Breast epithelium (tissue), 4 donors: ENCODE results near the gene UNC5CL. TPM values are rescaled to one million over a fixed set of nuclear protein-coding genes. Genes with fewer than 3 reads are reported as not detected.

ENCODE experiments used
- DNase-seq, 2 donors: peaks; one replicate each; pipeline ENCODE4 v3.0.0-alpha.2; 2019; ENCODE audit warnings: low spot score in 2 of 2
- H3K27ac ChIP-seq, 2 donors: fragments of 200-600 bp; sonication (generic) in 1 of 2; one replicate each; pipeline ENCODE4 v1.5.1; 2016 to 2019; ENCODE audit warnings: mild to moderate bottlenecking in 1 of 2
- H3K27me3 ChIP-seq, 2 donors: fragments of 200-600 bp; sonication (generic) in 1 of 2; one replicate each; pipeline versions ENCODE4 v1.5.1 to v1.6.0; 2017 to 2019; ENCODE audit warnings: control low read depth in 1 of 2, mild to moderate bottlenecking in 1 of 2
- H3K36me3 ChIP-seq: fragments of 200-600 bp; one replicate; pipeline ENCODE4 v1.5.1; 2019
- H3K4me1 ChIP-seq, 2 donors: fragments of 200-600 bp; sonication (generic); one replicate each; pipeline ENCODE4 v1.5.1; 2016 to 2019; ENCODE audit warnings: control low read depth in 1 of 2
- H3K4me3 ChIP-seq, 3 donors: fragments of 200-600 bp; sonication (generic); 1 replicate in 2 of 3; 2 replicates in 1 of 3; pipeline ENCODE4 v1.5.1; 2016 to 2019; ENCODE audit warnings: mild to moderate bottlenecking in 3 of 3, moderate library complexity in 2 of 3
- H3K9me3 ChIP-seq, 2 donors: fragments of 200-600 bp; sonication (generic) in 1 of 2; one replicate each; pipeline ENCODE4 v1.5.1; 2016 to 2019; ENCODE audit warnings: control low read depth in 1 of 2
- CTCF ChIP-seq, 3 donors: fragments of 450-650 bp; IDR thresholded peaks; one replicate each; pipeline ENCODE4 v1.5.1; 2016 to 2017; ENCODE audit warnings: antibody characterized with exemption in 3 of 3, mild to moderate bottlenecking in 3 of 3, moderate library complexity in 3 of 3
- POLR2A ChIP-seq: fragments of 450-650 bp; IDR thresholded peaks from one replicate; pipeline ENCODE4 v1.6.1; 2016; ENCODE audit warnings: antibody characterized with exemption, mild to moderate bottlenecking, moderate library complexity
- POLR2AphosphoS5 ChIP-seq, 3 donors: sonication (generic); formaldehyde crosslinking; IDR thresholded peaks; one replicate each; pipeline ENCODE4 v1.6.1; 2017; ENCODE audit warnings: antibody characterized with exemption in 3 of 3
- intact Hi-C: fragments of 100-400 bp; cut with DNase I; formaldehyde crosslinking; loops from one replicate; pipeline ENCODE4 v1.15.1; 2023; ENCODE audit warnings: low total_unique reads
- total RNA-seq, 3 donors: library from RNA; depleted of rRNA; stranded (reverse); fragments of >200 nt; gene quantifications; one replicate each; pipeline ENCODE4 v1.1.0, GENCODE V29; 2016

Gene UNC5CL
- total RNA-seq, 3 donors from 2014 or later, result 1.1 to 2.0 (median 1.8) TPM

GRCh38 chr6:41000248-41000647 is 38.8 kb downstream of the UNC5CL start:
- H3K27ac ChIP-seq, result no peak overlapping the region
- intact Hi-C loops, result no loop called here
- no peaks in the 10 kb centered on the region for H3K4me1 ChIP-seq
- no peaks in the 10 kb centered on the region for H3K27me3 ChIP-seq
- no peak overlapping the region for H3K4me3 ChIP-seq
- TF ChIP-seq CTCF (IDR thresholded peaks at IDR 0.05) (no peak), POLR2AphosphoS5 (IDR thresholded peaks at IDR 0.05) (no peak), POLR2A (no peak)
- H3K36me3 ChIP-seq, result no peaks in the 10 kb centered on the region
- H3K9me3 ChIP-seq, result no peaks in the 10 kb centered on the region
- DNase-seq, result no peak

GRCh38 chr6:40999569-40999968 is 39.5 kb downstream of the UNC5CL start:
- H3K4me3 ChIP-seq, result no peak overlapping the region
- no peak overlapping the region for H3K27ac ChIP-seq
- no peaks in the 10 kb centered on the region for H3K36me3 ChIP-seq
- no peaks in the 10 kb centered on the region for H3K4me1 ChIP-seq
- no peak for TF ChIP-seq CTCF (IDR thresholded peaks at IDR 0.05)
- TF ChIP-seq POLR2A, result no peak
- TF ChIP-seq POLR2AphosphoS5 (IDR thresholded peaks at IDR 0.05), result no peak
- no peaks in the 10 kb centered on the region for H3K9me3 ChIP-seq
- intact Hi-C loops, result no loop called here
- no peaks in the 10 kb centered on the region for H3K27me3 ChIP-seq
- peak in 1 of 2 donors; percentile 24 for DNase-seq

- TF ChIP-seq POLR2AphosphoS5 (IDR thresholded peaks at IDR 0.05) (no peak), POLR2A (no peak), CTCF (IDR thresholded peaks at IDR 0.05) (no peak)
- intact Hi-C loops, result no loop called here
- Histone ChIP-seq H3K27me3 (no peaks in the 10 kb centered on the region), H3K4me3 (no peak overlapping the region), H3K9me3 (no peaks in the 10 kb centered on the region), H3K4me1 (no peaks in the 10 kb centered on the region), H3K36me3 (no peaks in the 10 kb centered on the region), H3K27ac (no peak overlapping the region)
- no peak for DNase-seq
These were observed 40.4 kb downstream of the UNC5CL start for GRCh38 chr6:40998661-40999060.

- no peak overlapping the region for H3K4me3 ChIP-seq
- H3K27ac ChIP-seq, result peak overlapping the region in 1 of 2 donors; percentile 36
- TF ChIP-seq POLR2AphosphoS5 (IDR thresholded peaks at IDR 0.05) (no peak), CTCF (IDR thresholded peaks at IDR 0.05) (no peak), POLR2A (no peak)
- no peak for DNase-seq
- H3K9me3 ChIP-seq, result no peaks in the 10 kb centered on the region
- H3K4me1 ChIP-seq, result no peaks in the 10 kb centered on the region
- H3K27me3 ChIP-seq, result no peaks in the 10 kb centered on the region
- no peaks in the 10 kb centered on the region for H3K36me3 ChIP-seq
- intact Hi-C loops, result no loop called here
These were observed 41.6 kb downstream of the UNC5CL start for GRCh38 chr6:40997234-40997957.

GRCh38 chr6:40996591-40997233 is 42.3 kb downstream of the UNC5CL start:
- TF ChIP-seq CTCF (IDR thresholded peaks at IDR 0.05) (no peak), POLR2AphosphoS5 (IDR thresholded peaks at IDR 0.05) (no peak), POLR2A (no peak)
- H3K4me1 ChIP-seq, result no peaks in the 10 kb centered on the region
- no peak for DNase-seq
- H3K27ac ChIP-seq, result peak overlapping the region in 1 of 2 donors; percentile 36
- no peaks in the 10 kb centered on the region for H3K9me3 ChIP-seq
- H3K36me3 ChIP-seq, result no peaks in the 10 kb centered on the region
- no peak overlapping the region for H3K4me3 ChIP-seq
- no peaks in the 10 kb centered on the region for H3K27me3 ChIP-seq
- intact Hi-C loops, result no loop called here
